Endothelial cell of umbilical vein (primary cell): ENCODE measurements around the gene CACNA1C. TPM values are rescaled to one million over a fixed set of nuclear protein-coding genes. Genes with fewer than 3 reads are reported as not detected.

Experiments
- BruUV-seq: library from RNA; stranded (reverse); fragments of 400-500 nt; replicated peaks from 2 replicates; lab custom pipeline; 2021; lab: Mats Ljungman, UMichigan
- CTCF ChIA-PET: fragments of 300-600, 350-600 bp; sonication (Branson Sonifier 250); formaldehyde crosslinking; loops from one replicate; lab custom pipeline; 2021; ENCODE audit warnings: antibody characterized with exemption, inconsistent platforms; lab: Charles Lee
- POLR2A ChIA-PET: fragments of 300-600, 350-600 bp; sonication (Branson Sonifier 250); formaldehyde crosslinking; loops from one replicate; lab custom pipeline; 2021; ENCODE audit warnings: antibody characterized with exemption, inconsistent platforms; lab: Charles Lee
- DNase-seq: peaks from one replicate; pipeline ENCODE4 v3.0.0-alpha.2; 2011; ENCODE audit warnings: low read depth, low spot score
- FAIRE-seq: peaks from 2 replicates; lab custom pipeline; 2011; peaks lifted over from hg19 to GRCh38; lab: Jason Lieb, UNC
- H2AFZ ChIP-seq: 2 replicates; pipeline ENCODE4 v1.6.0; 2012; ENCODE audit warnings: low read depth, low read length, control low read depth, inconsistent platforms
- H3K27ac ChIP-seq: 2 replicates; pipeline ENCODE4 v1.5.1; 2011; ENCODE audit warnings: low read depth, mild to moderate bottlenecking, control low read depth, low read length, moderate library complexity; ENCODE audit not compliant: insufficient read depth
- H3K27me3 ChIP-seq, 2 experiments: 2 replicates each; pipeline versions ENCODE4 v1.6.0 to v1.6.1; 2011; ENCODE audit warnings: low read length in 2 of 2, mixed read lengths in 1 of 2; ENCODE audit not compliant: control insufficient read depth in 2 of 2, insufficient read depth in 2 of 2
- H3K36me3 ChIP-seq, 2 experiments: 2 replicates in 1 of 2; 3 replicates in 1 of 2; pipeline ENCODE4 v1.5.1; 2011; ENCODE audit warnings: low read length in 2 of 2, mild to moderate bottlenecking in 1 of 2, moderate library complexity in 1 of 2; ENCODE audit not compliant: control insufficient read depth in 2 of 2, insufficient read depth in 2 of 2; ENCODE audit errors: extremely low read depth in 1 of 2
- H3K4me1 ChIP-seq: 3 replicates; pipeline ENCODE4 v1.5.1; 2011; ENCODE audit warnings: mild to moderate bottlenecking, low read length; ENCODE audit not compliant: control insufficient read depth, insufficient read depth; ENCODE audit errors: extremely low read depth
- H3K4me2 ChIP-seq: 2 replicates; pipeline ENCODE4 v1.6.1; 2011; ENCODE audit warnings: low read length, control low read depth, mixed read lengths; ENCODE audit not compliant: insufficient read depth
- H3K4me3 ChIP-seq, 3 experiments: fragments of 200-600 bp in 1 of 3; sonication (generic), shearing (Covaris generic) in 1 of 3; replicated peaks in 1 of 3; 2 replicates each; pipeline ENCODE4 v1.5.1; 2011 to 2016; ENCODE audit warnings: control low read depth in 3 of 3, low read length in 3 of 3, mild to moderate bottlenecking in 2 of 3, inconsistent platforms in 1 of 3, low read depth in 1 of 3, moderate library complexity in 1 of 3; ENCODE audit not compliant: insufficient read depth in 1 of 3
- H3K79me2 ChIP-seq: 2 replicates; pipeline ENCODE4 v1.6.0; 2012; ENCODE audit warnings: low read length, inconsistent platforms; ENCODE audit not compliant: control insufficient read depth, insufficient read depth
- H3K9ac ChIP-seq: replicated peaks from 2 replicates; pipeline ENCODE3; 2011; ENCODE audit warnings: low read length, control low read depth; ENCODE audit not compliant: insufficient read depth; ENCODE audit errors: extremely low read depth
- H3K9me1 ChIP-seq: replicated peaks from 3 replicates; pipeline ENCODE4 v1.6.0; 2011; ENCODE audit warnings: mild to moderate bottlenecking, low read length; ENCODE audit not compliant: control insufficient read depth, insufficient read depth; ENCODE audit errors: extremely low read depth
- H3K9me3 ChIP-seq: replicated peaks from 2 replicates; pipeline ENCODE4 v1.5.1; 2012; ENCODE audit warnings: low read length, inconsistent platforms; ENCODE audit not compliant: control insufficient read depth, insufficient read depth
- H4K20me1 ChIP-seq: replicated peaks from 2 replicates; pipeline ENCODE3; 2011; ENCODE audit warnings: mild to moderate bottlenecking, low read length; ENCODE audit not compliant: control insufficient read depth, insufficient read depth; ENCODE audit errors: extremely low read depth
- EZH2 ChIP-seq: IDR thresholded peaks from 2 replicates; pipeline ENCODE4 v1.6.1; 2012; ENCODE audit warnings: borderline replicate concordance, low read depth, mild to moderate bottlenecking, moderate library complexity, low read length, inconsistent platforms; ENCODE audit not compliant: severe bottlenecking
- GATA2 ChIP-seq: IDR thresholded peaks from 2 replicates; pipeline ENCODE4 v1.7.0; 2011; ENCODE audit warnings: low read depth, mild to moderate bottlenecking, moderate library complexity, mixed read lengths, low read length; ENCODE audit not compliant: insufficient read length, insufficient read depth
- JUN ChIP-seq: IDR thresholded peaks from 2 replicates; pipeline ENCODE4 v1.6.1; 2011; ENCODE audit warnings: borderline replicate concordance, low read depth; ENCODE audit not compliant: insufficient read length, insufficient read depth
- POLR2AphosphoS5 ChIP-seq: IDR thresholded peaks from 2 replicates; pipeline ENCODE4 v1.6.1; 2012; ENCODE audit warnings: low read depth, mild to moderate bottlenecking, control low read depth, low read length, moderate library complexity; ENCODE audit not compliant: insufficient read depth
- dilution Hi-C: fragments of 300-500 bp; cut with MboI; formaldehyde crosslinking; loops from one replicate; pipeline ENCODE4 v1.15.0; 2019; ENCODE audit warnings: low sequenced_read_pairs; ENCODE audit not compliant: extremely low pct_ligation_motif_present
- intact Hi-C: fragments of 100-400 bp; cut with micrococcal nuclease; formaldehyde crosslinking; loops from one replicate; pipeline ENCODE4 v1.10.0; 2022
- polyA plus RNA-seq, 4 experiments: library from polyadenylated mRNA; depleted of rRNA in 3 of 4; stranded (reverse) in 3 of 4; unstranded in 1 of 4; fragments of >200 nt; gene quantifications; 2 replicates each; pipeline versions ENCODE4 v1.2.1 to v1.2.3, GENCODE V29; 2011 to 2012; ENCODE audit warnings: missing spikeins in 1 of 4
- total RNA-seq: library from RNA; stranded (reverse); gene quantifications from 2 replicates; pipeline ENCODE4 v1.2.3, GENCODE V29; 2021
- TF ChIP-seq, protein P1 (sequence below), 2 donors: IDR thresholded peaks; 1 replicate in 1 of 2; 2 replicates in 1 of 2; pipeline ENCODE4 v1.5.1; 2011; ENCODE audit warnings: low read length in 2 of 2, mild to moderate bottlenecking in 2 of 2, moderate library complexity in 2 of 2, control low read depth in 1 of 2, inconsistent platforms in 1 of 2, low read depth in 1 of 2; ENCODE audit not compliant: insufficient read depth in 1 of 2; ENCODE audit errors: extremely low read depth in 1 of 2

Gene CACNA1C
- total and polyA plus RNA-seq, 2 donors (not counting 3 experiments of a cell fraction or from before 2014, with no cell fraction given), result not detected

DNA sequence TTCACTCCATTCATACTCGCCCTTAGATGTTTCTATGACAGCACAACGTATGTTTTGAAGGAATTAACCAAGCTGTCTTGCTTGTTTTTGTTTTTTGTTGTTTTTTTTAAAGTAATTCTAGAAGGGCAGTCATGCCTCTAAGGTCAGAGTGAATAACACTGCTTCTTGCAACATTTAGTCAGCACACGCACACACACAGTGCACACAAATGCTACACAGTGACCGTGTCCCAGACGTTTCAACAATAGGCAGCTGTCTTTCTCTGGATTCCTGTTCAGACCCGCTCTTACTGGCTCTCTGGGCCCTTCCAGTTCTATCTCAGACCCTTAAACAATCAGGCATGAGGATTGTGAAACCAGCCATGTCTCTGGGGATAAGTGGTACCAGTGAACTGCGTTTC lies 391.0 kb downstream of the CACNA1C start:
- H3K4me1 ChIP-seq, result no peaks in the 10 kb centered on the region
- no peak overlapping the region for H2AFZ ChIP-seq
- dilution Hi-C loops, result no loop called here
- no peak overlapping the region for H3K9ac ChIP-seq
- BruUV-seq, result no TSS peak
- no peaks in the 10 kb centered on the region for H3K36me3 ChIP-seq
- ChIA-PET CTCF (no interaction called here), POLR2A (no interaction called here)
- H3K4me2 ChIP-seq, result no peak overlapping the region
- no peaks in the 10 kb centered on the region for H3K27me3 ChIP-seq
- DNase-seq (no peak), FAIRE-seq (no peak)
- TF ChIP-seq POLR2AphosphoS5, result no peak
- TF ChIP-seq, protein P1, sequence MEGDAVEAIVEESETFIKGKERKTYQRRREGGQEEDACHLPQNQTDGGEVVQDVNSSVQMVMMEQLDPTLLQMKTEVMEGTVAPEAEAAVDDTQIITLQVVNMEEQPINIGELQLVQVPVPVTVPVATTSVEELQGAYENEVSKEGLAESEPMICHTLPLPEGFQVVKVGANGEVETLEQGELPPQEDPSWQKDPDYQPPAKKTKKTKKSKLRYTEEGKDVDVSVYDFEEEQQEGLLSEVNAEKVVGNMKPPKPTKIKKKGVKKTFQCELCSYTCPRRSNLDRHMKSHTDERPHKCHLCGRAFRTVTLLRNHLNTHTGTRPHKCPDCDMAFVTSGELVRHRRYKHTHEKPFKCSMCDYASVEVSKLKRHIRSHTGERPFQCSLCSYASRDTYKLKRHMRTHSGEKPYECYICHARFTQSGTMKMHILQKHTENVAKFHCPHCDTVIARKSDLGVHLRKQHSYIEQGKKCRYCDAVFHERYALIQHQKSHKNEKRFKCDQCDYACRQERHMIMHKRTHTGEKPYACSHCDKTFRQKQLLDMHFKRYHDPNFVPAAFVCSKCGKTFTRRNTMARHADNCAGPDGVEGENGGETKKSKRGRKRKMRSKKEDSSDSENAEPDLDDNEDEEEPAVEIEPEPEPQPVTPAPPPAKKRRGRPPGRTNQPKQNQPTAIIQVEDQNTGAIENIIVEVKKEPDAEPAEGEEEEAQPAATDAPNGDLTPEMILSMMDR (IDR thresholded peaks at IDR 0.05; ENCODE audit: extremely low read depth in 1 of 2, insufficient read depth in 1 of 2, low read depth in 1 of 2, low read length in 2 of 2), result no peak
- H3K9me3 ChIP-seq, result no peaks in the 10 kb centered on the region
- intact Hi-C loops, result no loop called here
- H3K27ac ChIP-seq, result no peak overlapping the region
- H3K4me3 ChIP-seq, result no peak overlapping the region
- H3K79me2 ChIP-seq, result no peaks in the 10 kb centered on the region
- no peaks in the 10 kb centered on the region for H3K9me1 ChIP-seq
- H4K20me1 ChIP-seq, result no peaks in the 10 kb centered on the region

- Histone ChIP-seq H3K4me1 (no peaks in the 10 kb centered on the region), H3K36me3 (no peaks in the 10 kb centered on the region), H3K27me3 (no peaks in the 10 kb centered on the region), H2AFZ (no peak overlapping the region), H3K79me2 (no peaks in the 10 kb centered on the region), H4K20me1 (no peaks in the 10 kb centered on the region), H3K4me3 (no peak overlapping the region), H3K27ac (no peak overlapping the region), H3K9me3 (no peaks in the 10 kb centered on the region), H3K9me1 (no peaks in the 10 kb centered on the region), H3K4me2 (no peak overlapping the region), H3K9ac (no peak overlapping the region)
- ChIA-PET CTCF (no interaction called here), POLR2A (no interaction called here)
- BruUV-seq, result no TSS peak
- DNase-seq (no peak), FAIRE-seq (no peak)
- dilution Hi-C loops (no loop called here), intact Hi-C loops (no loop called here)
- TF ChIP-seq JUN (no peak), EZH2 (no peak), GATA2 (no peak)
- TF ChIP-seq, protein P1 (IDR thresholded peaks at IDR 0.05; ENCODE audit: extremely low read depth in 1 of 2, insufficient read depth in 1 of 2, low read depth in 1 of 2, low read length in 2 of 2), result no peak
Measured at GRCh38 chr12:2445968-2446367, 393.2 kb downstream of the CACNA1C start.
